ENCODE measurements around the gene KATNB1.

Gene KATNB1

GRCh38 chr16:57797526-57798266 lies 62.1 kb downstream of the KATNB1 start:
- peak; percentile 56 for DNase-seq

GRCh38 chr16:57798267-57798810 lies 62.8 kb downstream of the KATNB1 start:
- DNase-seq = peak; percentile 55

GRCh38 chr16:57798953-57799599 lies 63.5 kb downstream of the KATNB1 start:
- no peak for DNase-seq

DNA sequence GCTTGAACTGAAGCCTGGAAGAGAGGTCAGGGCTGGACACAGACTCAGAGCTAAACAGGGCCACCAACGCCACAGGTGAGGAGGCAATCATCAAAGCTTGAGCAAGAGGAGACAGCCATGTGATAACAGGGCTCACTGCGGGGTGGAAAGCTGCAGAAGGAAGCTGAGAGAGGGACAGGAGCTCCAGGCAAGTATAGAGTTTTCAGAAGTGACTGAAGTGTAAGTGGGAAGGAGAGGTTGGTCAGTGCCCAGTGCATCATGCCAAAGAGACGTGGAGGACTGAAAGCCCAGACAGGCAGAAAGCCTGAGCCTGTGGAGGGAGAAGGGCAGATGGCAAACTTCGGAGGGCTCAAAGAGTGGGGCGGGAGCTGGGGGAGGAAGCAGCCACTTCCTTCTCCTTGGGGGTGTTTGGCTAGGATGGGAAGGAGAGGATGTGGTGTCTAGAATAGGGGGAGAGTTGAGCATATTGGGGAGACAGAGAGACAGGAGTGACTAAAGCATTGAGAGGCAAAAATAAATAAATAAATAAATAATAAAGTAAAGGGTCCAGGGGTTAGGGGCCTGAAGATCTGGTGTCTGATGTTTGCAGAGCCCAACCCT lies 64.1 kb downstream of the KATNB1 start:
- DNase-seq = no peak

DNA sequence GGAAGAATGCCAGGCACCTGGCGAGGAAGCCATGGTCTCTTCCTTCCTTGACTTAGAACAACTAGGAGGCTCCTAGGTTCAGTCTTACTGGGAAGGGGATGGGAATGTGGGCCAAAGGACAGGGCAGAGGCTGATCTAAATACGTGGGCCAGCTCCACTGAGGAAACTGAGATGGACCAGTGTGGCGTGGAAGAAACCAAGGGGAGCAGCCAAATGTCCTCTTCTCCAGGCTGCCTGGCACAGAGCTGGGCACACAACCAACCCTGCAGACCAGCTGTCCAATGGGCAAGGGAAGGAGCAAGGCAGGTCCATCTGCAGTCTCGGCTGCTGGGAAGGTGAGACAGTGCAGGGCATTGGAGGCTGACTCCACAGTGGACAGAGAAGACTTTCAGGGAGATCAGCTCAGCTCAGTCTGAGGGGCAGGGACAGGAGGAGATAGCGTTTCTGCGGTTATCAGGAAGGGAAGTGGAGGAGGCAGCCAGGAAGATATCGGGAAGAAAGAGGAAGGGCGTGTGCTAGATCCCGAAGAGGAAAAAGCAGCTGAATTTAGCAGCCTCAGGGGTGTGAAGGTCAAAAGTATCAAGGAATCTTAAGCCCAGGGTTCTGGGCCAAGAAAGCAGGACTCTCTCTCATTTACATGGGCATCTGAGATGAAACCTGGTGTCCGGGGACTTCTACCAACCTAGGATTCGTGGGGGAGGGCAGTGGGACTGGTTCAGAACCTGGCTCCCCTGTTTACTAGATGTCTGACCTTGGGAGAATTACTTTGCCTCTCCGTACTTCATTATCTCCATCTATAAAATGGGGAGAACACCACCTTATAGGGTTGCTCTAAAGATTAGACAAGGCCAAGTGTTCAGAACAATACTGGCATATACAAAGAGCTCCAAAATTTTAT lies 64.9 kb downstream of the KATNB1 start:
- DNase-seq = no peak

- peak; percentile 51 for DNase-seq
These were observed 65.7 kb downstream of the KATNB1 start for GRCh38 chr16:57801098-57801808.

DNA sequence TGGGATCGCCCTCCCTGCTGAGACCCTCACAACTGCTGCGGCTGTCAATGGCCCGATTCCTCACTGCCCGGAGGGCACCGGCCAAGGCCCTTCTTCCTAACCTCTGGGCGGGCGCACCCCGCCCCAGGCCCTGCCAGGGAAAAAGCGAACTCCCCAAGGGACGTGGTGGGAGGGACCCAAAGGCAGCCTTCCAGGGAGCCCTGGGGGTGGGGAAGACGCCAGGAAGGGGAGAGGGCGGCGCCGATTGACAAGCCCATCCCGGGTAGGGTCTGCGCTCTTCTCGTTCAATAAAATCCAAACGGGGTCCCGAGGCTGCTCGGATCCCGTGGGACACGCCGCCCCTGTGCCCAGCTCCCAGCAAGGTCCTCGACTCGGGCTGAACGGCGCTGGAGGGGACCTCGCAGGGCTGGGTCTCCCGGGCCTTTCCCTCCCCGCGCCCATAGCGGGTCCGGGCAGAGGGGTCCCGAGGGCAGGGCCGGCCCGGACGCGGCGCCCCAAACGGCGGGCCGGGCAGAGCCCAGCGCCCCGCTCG lies 66.3 kb downstream of the KATNB1 start:
- DNase-seq = peak; percentile 64

DNA sequence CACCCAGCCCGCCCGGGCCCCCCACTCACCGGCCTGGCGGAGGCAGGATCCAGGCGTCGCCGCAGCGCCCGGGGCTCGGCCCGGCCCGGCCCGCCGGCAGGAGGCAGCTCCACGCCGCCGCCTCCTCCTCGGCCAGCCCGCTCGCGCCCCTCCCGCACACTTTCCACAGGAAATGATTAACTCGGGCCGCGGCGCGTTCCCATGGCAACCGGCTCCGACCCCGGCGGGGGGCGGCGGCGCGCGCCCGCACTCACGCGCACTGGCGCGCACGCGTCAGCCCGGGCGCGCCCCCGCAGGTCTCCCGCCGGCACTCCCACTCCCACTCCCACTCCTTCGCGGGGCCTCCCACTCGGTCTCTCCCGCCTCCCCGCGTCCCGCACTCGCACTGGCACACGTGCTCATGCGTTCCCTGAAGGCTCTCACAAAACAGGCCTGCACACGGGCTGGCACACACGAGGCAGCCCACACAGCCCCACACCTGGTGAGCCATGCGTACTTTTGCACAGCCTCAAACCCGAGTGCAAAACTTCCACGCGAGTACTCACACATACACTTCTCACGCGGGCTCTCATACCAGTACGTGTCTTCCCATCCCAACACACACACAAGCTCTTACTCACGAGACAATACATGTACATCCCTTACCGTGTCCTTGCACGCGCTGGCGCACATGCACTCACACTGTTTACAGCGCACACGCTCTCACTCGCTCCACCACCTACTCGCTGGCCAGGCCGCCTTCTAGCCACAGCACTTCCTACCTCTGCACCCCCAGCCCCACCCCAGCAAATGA lies 67.0 kb downstream of the KATNB1 start, which contains the start of gene KIFC3:
Gene KIFC3, minus strand, starts transcription at position 151 of the 793 bp plus-strand sequence. CDS start 4,248 bp downstream, outside the sequence.
- DNase-seq = peak; percentile 87

DNA sequence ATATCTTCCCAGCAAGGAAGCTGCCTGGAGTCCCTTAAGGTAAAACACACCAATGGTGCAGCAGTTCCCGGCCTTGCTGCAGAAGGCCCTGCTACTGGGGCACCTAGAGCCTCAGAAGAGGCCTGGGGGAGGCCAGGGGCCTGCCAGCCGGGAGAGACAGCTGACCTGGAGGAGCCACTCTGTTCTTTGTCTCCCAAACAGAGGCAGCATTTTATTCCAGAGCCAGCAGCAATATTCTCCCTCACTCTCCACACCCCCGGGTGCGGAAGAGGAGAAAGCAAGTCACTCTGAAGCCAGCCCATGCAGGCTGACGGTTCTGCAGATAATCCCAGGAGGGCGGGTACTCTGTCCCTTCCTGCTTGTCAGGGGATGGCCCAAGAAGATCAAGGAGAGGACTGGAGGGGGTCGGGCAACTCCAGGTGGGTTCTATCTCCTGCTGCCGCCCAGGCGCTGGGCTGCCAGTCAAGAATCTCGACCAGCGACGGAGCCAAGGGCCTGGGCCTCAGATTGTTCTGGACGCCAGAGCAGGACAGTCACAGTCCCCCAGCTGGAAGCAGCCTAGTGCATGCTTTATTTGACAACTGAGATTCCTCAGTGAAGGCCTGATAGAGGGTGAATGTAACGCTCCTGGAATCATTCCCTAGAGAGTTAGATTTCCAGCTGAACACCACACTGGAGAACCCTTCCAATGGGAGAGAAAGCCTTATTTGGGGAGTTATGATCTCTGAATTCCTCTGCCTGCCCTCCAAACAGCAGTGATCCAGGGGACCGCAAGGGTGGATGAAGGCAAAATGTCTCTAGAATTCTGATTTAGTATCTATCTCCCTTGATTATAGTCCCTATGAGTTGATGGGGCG lies 67.8 kb downstream of the KATNB1 start:
- peak; percentile 34 for DNase-seq

GRCh38 chr16:57804111-57804837 lies 68.7 kb downstream of the KATNB1 start:
- no peak for DNase-seq

DNA sequence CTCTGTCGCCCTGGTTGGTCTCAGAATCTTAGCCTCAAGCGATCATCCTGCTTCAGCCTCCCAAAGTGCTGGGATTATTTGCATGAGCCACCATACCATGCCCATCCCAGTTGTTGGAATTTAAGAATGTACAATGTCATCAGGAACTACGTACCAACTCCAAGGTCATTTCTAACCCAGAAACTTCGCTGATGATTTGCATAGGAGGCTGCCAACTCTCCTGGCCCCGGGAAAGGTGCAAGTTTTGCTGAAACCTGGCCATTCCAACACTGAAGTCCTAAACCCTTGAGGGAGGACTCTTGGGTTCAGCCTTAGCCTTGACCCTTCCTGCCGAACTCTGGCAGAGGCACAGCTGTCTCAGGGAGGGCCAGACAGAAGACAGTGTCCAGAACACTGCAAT lies 69.6 kb downstream of the KATNB1 start:
- DNase-seq = no peak

All from eye (tissue), 1 donor.